ENCODE results near the gene EIF5. TPM values are rescaled to one million over a fixed set of nuclear protein-coding genes. Genes with fewer than 3 reads are reported as not detected.
"Not testable (repeated sequence)": the region's sequence is repeated elsewhere in the genome, so short reads cannot be mapped to it uniquely, and the experiment has no call there.

EIF5 gene
- total RNA-seq, 1 donor from 2014 or later = 267 TPM

GRCh38 chr14:103332143-103332919 is 1.7 kb upstream of the EIF5 start:
- no peak for DNase-seq (ENCODE audit: low spot score)

- peak; percentile 95 for DNase-seq (ENCODE audit: low spot score)
Measured at GRCh38 chr14:103334644-103335622, 896 bp downstream of the EIF5 start.

GRCh38 chr14:103336191-103336590 is 2.2 kb downstream of the EIF5 start:
- DNase-seq (ENCODE audit: low spot score) = no peak

DNA sequence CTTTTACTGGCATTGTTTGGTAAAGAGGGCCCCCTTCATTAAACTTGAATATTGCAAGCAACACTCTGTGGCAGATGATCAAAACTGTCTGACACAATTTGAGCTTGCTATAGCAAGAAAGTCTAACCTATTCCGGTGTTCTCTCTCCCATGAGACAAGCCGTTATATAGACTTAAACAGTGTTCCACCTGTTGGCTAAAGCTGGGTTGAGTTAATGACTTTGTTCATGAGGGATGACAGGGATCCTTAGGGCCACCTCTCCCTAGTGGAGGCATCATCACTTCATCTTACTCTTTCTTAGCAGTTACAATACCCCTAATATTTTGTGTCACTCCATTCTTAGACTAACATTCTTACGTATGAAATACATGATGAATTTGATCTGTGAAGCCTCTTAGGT is 3.8 kb downstream of the EIF5 start:
- DNase-seq (ENCODE audit: low spot score) = no peak

GRCh38 chr14:103339561-103339960 is 5.5 kb downstream of the EIF5 start:
- no peak for DNase-seq (ENCODE audit: low spot score)

GRCh38 chr14:103340480-103341212 is 6.6 kb downstream of the EIF5 start:
- DNase-seq (ENCODE audit: low spot score) = no peak

DNA sequence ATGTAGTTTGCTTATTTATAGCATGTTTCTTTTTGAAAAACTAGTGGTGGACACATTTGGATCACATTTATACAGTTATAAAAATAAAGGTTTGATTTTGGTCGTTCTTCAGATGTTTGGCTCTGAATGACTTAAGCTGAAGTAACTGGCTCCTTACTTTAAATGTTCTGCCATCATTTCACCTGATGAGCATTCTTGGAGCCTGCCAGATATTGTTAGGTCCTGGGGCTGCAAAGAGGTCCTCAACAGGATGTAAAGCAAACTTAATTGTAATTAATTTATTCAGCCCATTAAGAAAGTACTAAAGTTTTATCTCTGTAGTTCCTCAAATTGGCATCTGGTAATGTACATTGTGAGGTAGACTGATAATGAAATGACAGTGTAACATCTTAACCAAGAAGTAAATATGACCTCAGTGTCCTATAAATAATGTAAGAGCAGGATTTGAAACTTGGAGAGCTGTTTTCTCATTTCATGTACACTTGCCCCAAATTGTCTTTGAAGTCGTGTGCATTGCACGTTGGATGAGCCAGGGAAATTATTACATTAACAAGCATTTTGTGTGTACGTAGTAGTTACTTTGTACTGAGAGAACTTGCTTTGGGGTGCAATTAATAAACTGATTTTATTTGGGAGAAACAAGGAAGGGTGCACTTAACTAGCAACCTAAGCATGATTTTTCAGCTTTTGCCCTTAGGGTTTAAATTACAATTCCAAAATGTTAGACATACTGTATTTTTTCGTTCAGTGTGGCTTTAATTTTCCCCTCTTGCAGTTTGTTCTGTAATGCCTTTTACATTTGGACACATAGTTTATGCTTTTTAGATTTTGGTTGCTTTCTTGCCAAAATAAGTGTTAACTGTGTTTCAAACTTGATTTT is 7.5 kb downstream of the EIF5 start:
- no peak for DNase-seq (ENCODE audit: low spot score)

DNA sequence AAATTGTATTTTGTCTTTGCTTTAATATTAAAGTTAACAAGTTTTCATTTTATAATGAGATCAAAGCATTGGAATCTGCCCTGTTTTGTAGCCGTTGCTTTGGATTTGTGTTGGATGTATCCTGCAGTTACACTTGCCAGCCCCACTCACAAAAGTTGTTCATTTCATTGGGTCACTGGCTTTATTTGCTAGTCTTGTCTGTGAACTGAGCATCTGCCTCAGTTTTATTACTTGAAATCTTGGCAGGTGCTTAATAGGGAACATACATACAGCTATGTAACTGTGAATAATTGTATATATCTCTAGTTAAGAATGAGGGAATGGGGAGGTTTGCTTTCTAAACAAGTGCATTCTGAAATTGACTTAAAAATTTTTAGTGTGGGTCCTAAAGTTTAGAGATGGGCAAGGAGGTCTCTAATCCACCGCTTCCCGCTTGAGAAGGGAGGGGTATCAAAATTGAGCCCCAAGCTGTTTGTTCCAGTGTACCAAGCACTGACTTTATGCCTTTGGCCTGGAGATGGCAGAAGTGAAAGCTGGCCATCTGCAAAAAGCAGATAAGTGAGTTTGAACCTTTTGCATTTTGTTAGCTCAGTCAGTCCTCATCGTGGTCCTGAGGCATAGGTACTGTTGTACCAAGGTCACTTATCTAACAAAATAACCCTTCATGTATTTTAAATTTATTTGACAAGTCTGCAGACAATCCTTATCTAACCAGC is 9.3 kb downstream of the EIF5 start:
- no peak for DNase-seq (ENCODE audit: low spot score)

DNA sequence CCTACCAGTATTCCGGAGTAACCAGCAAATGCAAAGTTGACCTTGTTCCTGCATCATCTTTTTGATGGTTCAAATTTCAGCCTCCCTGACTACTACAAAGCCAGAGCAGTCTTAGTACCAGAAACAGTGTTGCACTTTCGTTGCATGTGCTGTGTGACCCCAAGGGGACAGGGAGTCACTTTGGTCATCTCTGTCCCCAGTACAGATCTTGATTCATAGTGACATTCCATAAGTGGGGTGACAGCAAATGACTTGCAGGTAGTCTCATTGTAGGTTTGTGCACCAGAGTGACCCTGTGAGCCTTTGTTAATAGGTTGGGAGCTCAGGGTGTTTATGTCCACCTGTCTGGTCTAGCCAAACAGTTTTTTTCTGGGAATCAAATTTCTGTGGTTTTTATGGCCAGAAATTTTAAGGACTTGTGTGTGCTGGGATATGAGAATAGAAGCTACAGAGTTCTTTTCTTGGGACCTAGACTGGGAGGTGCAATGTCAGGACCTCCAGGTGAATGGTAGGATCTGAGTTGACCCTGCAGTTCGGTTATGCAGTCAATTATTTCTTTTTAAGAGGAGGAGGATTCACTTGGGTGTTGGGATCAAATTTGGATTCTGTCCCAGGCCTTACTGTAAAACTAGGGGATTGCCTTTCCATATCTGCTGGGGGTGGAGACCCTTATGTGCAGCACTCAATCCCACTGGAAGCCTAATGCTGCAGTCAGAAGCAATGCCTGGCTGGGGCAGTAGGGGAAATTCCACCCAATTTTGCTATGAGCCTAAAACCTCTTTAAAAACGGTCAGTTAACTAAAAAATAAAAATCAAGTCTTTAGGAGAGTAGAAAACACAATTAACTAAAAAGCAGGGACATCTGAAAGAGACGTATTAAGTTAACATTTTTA is 10.1 kb downstream of the EIF5 start:
- DNase-seq (ENCODE audit: low spot score) = no peak

- DNase-seq (ENCODE audit: low spot score) = no peak
Measured at GRCh38 chr14:103346286-103346685, 12.2 kb downstream of the EIF5 start.

DNA sequence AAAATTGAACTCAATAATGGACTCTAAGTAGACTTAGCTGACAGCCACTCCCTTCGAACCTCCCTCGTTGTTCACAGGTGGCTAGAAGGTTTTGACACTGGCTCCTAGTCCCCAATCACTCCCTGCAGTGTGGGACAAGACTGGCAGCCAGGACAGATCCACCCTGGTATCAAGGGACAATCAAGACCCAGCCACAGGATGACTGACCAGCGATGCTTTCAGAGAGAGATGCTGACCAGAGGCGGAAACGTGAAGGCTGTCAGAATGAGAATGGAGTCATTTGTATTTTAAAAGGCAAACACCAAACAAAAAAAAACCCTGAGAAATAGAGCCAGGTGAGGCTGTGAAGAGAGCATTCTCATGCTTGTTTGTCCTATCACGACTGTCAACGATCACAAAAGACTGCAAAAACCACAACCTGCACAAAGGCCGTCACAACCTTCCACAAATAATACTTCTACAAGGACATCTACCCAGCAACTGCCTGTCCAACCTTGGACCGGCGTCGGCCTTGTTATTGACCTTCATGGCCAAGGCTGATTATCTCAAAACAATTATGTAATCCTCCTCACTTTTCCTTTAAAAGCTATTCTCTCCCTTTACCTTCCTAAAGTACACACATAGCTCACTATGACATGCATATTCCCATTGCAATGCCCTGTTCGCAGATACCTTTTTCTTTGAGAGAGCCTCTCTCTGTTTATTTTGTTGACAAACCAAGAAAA is 13.2 kb downstream of the EIF5 start:
- no peak for DNase-seq (ENCODE audit: low spot score)

DNA sequence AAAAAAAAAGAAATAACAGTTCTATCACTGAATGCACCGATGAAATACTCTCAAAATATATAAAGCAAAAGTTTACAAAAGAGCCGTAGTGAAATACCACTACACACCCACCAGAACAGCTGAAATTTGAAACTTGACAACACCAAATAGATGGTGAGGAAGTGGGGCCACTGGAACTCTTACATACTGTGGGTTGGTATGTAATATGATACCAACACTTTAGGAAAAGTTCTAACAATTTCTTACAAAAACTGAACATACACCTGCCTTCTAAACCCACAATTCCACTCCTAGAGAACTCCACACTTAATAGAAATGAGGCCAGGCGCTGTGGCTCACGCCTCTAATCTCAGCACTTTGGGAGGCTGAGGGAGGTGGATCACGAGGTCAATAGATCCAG is 14.1 kb downstream of the EIF5 start:
- DNase-seq (ENCODE audit: low spot score) = no peak

DNA sequence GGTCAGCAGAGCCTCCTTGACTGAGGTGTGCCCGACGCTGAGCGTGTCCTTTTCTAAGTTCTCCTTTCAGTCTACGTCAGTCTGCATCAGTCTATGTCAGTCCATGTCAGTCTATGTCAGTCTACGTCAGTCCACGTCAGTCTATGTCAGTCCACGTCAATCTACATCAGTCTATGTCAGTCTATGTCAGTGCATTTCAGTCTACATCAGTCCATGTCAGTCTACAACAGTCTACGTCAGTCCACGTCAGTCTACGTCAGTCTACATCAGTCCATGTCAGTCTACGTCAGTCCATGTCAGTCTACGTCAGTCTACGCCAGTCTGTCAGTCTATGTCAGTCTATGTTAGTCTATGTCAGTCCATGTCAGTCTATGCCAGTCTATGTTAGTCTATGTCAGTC is 15.9 kb downstream of the EIF5 start:
- DNase-seq (ENCODE audit: low spot score) = no peak

GRCh38 chr14:103353362-103353761 is 19.3 kb downstream of the EIF5 start:
- no peak for DNase-seq (ENCODE audit: low spot score)

DNA sequence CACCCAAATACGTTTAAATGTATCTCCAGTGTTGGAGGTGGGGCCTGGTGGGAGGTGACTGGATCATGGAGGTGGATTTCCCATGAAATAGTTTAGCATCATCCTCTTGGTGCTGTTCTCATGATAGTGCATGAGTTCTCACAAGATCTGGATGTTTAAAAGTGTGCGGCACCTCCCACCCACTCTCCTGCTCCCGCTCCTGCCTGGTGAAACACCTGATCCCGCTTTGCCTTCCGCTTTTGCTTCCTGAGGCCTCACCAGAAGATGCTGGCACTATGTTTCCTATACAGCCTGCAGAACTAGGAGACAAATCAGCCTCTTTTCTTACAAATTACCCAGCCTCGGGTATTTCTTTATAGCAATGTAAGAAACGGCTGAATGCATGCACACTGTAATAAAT is 20.1 kb downstream of the EIF5 start:
- DNase-seq (ENCODE audit: low spot score) = no peak

- no peak for DNase-seq (ENCODE audit: low spot score)
Measured at GRCh38 chr14:103356024-103356682, 22.1 kb downstream of the EIF5 start.

DNA sequence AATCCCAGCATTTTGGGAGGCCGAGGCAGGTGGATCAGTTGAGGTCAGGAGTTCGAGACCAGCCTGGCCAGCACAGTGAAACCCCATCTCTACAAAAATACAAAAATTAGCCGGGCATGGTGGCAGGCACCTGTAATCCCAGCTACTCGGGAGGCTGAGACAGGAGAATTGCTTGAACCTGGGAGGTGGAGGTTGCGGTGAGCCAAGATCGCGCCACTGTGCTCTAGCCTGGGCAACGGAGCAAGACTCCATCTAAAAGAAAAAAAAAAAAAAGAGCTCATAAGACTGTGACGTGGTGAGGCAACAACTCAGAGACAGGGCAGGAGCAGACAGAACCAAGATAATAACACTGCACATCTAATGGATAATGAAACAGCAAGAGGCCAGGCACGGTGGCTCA is 23.5 kb downstream of the EIF5 start:
- not testable (repeated sequence) for DNase-seq (ENCODE audit: low spot score)

DNA sequence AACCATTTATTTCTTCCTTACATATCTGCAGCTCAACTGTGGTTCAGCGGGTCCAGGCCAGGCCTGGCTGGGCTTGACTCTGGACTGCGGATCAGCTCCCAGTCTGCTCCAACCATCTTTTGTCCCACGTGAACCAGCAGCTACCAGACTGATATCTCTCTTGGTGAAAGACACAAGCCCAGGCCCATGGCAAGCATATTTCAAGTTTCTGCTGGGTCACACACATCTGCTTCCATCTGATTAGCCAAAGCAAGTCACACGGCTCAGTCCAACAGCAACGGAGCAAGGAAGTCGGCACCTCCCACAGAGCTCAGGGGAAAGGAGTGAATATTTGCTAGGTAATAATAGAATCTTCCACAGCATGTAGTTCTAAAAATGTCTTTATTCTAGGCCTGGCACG is 26.5 kb downstream of the EIF5 start:
- DNase-seq (ENCODE audit: low spot score) = no peak

Data from mesenteric fat pad (tissue), 1 donor.